ENCODE data around the gene TMEM183A. TPM values are rescaled to one million over a fixed set of nuclear protein-coding genes. Genes with fewer than 3 reads are reported as not detected.

TMEM183A gene
- total and polyA plus RNA-seq, 10 of the 15 experiments (the other 5 are each of a cell fraction or from before 2014, with no cell fraction given), result 12.3 to 103 (median 66.3) TPM

DNA sequence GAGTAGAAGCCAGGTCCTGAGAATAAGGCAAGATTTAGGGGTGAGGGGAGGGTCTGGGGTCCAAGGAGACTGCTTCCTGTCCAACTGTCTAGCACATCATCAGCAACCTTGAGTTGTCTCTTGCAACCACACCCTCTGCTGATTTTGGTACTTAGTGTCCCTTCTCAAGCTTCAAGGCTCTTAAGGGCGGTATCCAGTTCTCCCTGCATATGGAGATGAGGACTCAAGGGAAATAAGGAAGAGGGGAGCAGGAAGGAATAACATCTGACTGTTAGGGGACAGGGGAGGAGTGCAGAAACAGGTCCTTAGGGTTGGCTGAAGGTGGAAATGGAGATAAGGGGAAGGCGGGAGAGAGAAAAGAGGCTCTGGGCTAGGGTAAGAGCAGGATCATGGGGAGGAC is 66.3 kb downstream of the TMEM183A start:
- Histone ChIP-seq H4K20me1 (ENCODE audit: control insufficient read depth, insufficient read depth) (no peaks in the 10 kb centered on the region), H3K9ac (ENCODE audit: control insufficient read depth, insufficient read depth, low read length) (no peak overlapping the region), H3K27me3 (replicated peaks in 1 of 2; ENCODE audit: control insufficient read depth in 2 of 2, insufficient read depth in 2 of 2, low read length in 1 of 2) (peaks cover 3 to 10% of the 10 kb centered on the region in 2 experiments; a peak in 2 of 4 replicates), H3K27ac (ENCODE audit: control insufficient read depth, insufficient read depth) (no peak overlapping the region), H3K4me3 (no peak overlapping the region), H3K4me2 (ENCODE audit: control insufficient read depth, insufficient read depth) (no peak overlapping the region), H3K79me2 (ENCODE audit: control insufficient read depth, insufficient read depth, low read length) (no peaks in the 10 kb centered on the region), H3K36me3 (ENCODE audit: control insufficient read depth in 2 of 2, insufficient read depth in 2 of 2, low read length in 1 of 2) (no peaks in the 10 kb centered on the region), H3K4me1 (ENCODE audit: control insufficient read depth, insufficient read depth, low read length) (no peaks in the 10 kb centered on the region; the same call in 1 of the 2 replicates), H2AFZ (ENCODE audit: control insufficient read depth, low read depth, low read length) (no peak overlapping the region), H3K9me3 (replicated peaks; ENCODE audit: control insufficient read depth, insufficient read depth, low read length) (no peaks in the 10 kb centered on the region)
- RAD21 ChIA-PET (ENCODE audit: unreplicated experiment), result no interaction called here
- ATAC-seq (no peak), FAIRE-seq (no peak), DNase-seq (ENCODE audit: low read depth, low spot score) (no peak)
- TF ChIP-seq TBL1XR1 (IDR thresholded peaks at IDR 0.05; ENCODE audit: low read depth, low read length), result no peak
- intact Hi-C loops (cut with micrococcal nuclease; ENCODE audit: unreplicated experiment) (no loop called here), in situ Hi-C loops (cut with MboI) (no loop called here)
- SMC1A ChIA-PET (ENCODE audit: uncharacterized antibody, unreplicated experiment), result interaction anchor here (0.8 kb wide), 1 partner anchor 9 kb away, joined by 4 read pairs; no protein-coding TSS in a partner anchor
- CTCF ChIA-PET, result interaction anchor here (1.5 kb wide), 1 partner anchor 10 kb away, joined by 4 read pairs; no protein-coding TSS in a partner anchor
- POLR2A ChIA-PET, result interaction anchor here (1.1 kb wide), 1 partner anchor 25 kb away, joined by 5 read pairs; no protein-coding TSS in a partner anchor
- no TSS peak for BruUV-seq (replicated peaks)
- 19% methylated on average over 2 of the region's 2 CpGs for WGBS (ENCODE audit: insufficient coverage, insufficient replicate concordance, low lambda C conversion rate, missing lambda C conversion rate)

Other genes starting within 250 kb of the TMEM183A start
Only the 7 nearest of the 12 such genes appear.
- 8.5 and 8.7 TPM in 2 replicates for gene RABIF, start 118.2 kb upstream of the TMEM183A start, total RNA-seq (2014; rRNA removed)
- gene RABIF, start 118.2 kb upstream of the TMEM183A start, total RNA-seq (2014; rRNA removed; fragmentation: Illumina TruSeq; extraction: Trizol), result 6.2 and 6.7 TPM in 2 replicates
- 7.7 and 7.8 TPM in 2 replicates for gene RABIF, start 118.2 kb upstream of the TMEM183A start, total RNA-seq (2021)
- 9.8 and 12.3 TPM in 2 replicates for gene RABIF, start 118.2 kb upstream of the TMEM183A start, polyA plus RNA-seq (2011; rRNA removed)
- gene RABIF, start 118.2 kb upstream of the TMEM183A start, polyA plus RNA-seq (2014; fragmentation: Illumina TruSeq; extraction: Trizol), result 12.2 and 13.4 TPM in 2 replicates
- gene RABIF, start 118.2 kb upstream of the TMEM183A start, polyA plus RNA-seq (2014; fragmentation: Nextera tagmentation; extraction: Ambion mirVana), result 1 to 10 TPM; 4.7 to 6.3 TPM
- 8.7 and 9.1 TPM in 2 replicates for gene RABIF, start 118.2 kb upstream of the TMEM183A start, polyA plus RNA-seq (2014; rRNA removed)
- 10 to 100 TPM; 17.8 to 18.2 TPM for gene RABIF, start 118.2 kb upstream of the TMEM183A start, polyA plus RNA-seq (2016; fragmentation: Nextera tagmentation; extraction: Ambion mirVana)
- 27.5 and 33.3 TPM in 2 replicates for gene KLHL12, start 80.1 kb upstream of the TMEM183A start, total RNA-seq (2014; rRNA removed)
- gene KLHL12, start 80.1 kb upstream of the TMEM183A start, total RNA-seq (2014; rRNA removed; fragmentation: Illumina TruSeq; extraction: Trizol), result 28.0 and 30.1 TPM in 2 replicates
- gene KLHL12, start 80.1 kb upstream of the TMEM183A start, total RNA-seq (2021), result 28.4 and 28.5 TPM in 2 replicates
- 53.8 and 75.5 TPM in 2 replicates for gene KLHL12, start 80.1 kb upstream of the TMEM183A start, polyA plus RNA-seq (2011; rRNA removed)
- 32.1 and 38.4 TPM in 2 replicates for gene KLHL12, start 80.1 kb upstream of the TMEM183A start, polyA plus RNA-seq (2014; fragmentation: Illumina TruSeq; extraction: Trizol)
- gene KLHL12, start 80.1 kb upstream of the TMEM183A start, polyA plus RNA-seq (2014; fragmentation: Nextera tagmentation; extraction: Ambion mirVana), result 10 to 100 TPM; 16.0 to 17.8 TPM
- 24.6 and 30.5 TPM in 2 replicates for gene KLHL12, start 80.1 kb upstream of the TMEM183A start, polyA plus RNA-seq (2014; rRNA removed)
- 10 to 100 TPM; 36.6 to 37.6 TPM for gene KLHL12, start 80.1 kb upstream of the TMEM183A start, polyA plus RNA-seq (2016; fragmentation: Nextera tagmentation; extraction: Ambion mirVana)
- 73.1 and 81.9 TPM in 2 replicates for gene ADIPOR1, start 49.1 kb upstream of the TMEM183A start, total RNA-seq (2014; rRNA removed)
- gene ADIPOR1, start 49.1 kb upstream of the TMEM183A start, total RNA-seq (2014; rRNA removed; fragmentation: Illumina TruSeq; extraction: Trizol), result 58.1 and 59.6 TPM in 2 replicates
- gene ADIPOR1, start 49.1 kb upstream of the TMEM183A start, total RNA-seq (2021), result 53.2 and 56.1 TPM in 2 replicates
- gene ADIPOR1, start 49.1 kb upstream of the TMEM183A start, polyA plus RNA-seq (2011; rRNA removed), result 103 and 122 TPM in 2 replicates
- 81.5 and 101 TPM in 2 replicates for gene ADIPOR1, start 49.1 kb upstream of the TMEM183A start, polyA plus RNA-seq (2014; fragmentation: Illumina TruSeq; extraction: Trizol)
- 10 to 100 TPM; 18.4 to 25.1 TPM for gene ADIPOR1, start 49.1 kb upstream of the TMEM183A start, polyA plus RNA-seq (2014; fragmentation: Nextera tagmentation; extraction: Ambion mirVana)
- 57.7 and 62.1 TPM in 2 replicates for gene ADIPOR1, start 49.1 kb upstream of the TMEM183A start, polyA plus RNA-seq (2014; rRNA removed)
- gene ADIPOR1, start 49.1 kb upstream of the TMEM183A start, polyA plus RNA-seq (2016; fragmentation: Nextera tagmentation; extraction: Ambion mirVana), result 100 to 1,000 TPM; 117 to 120 TPM
- 22.3 and 22.4 TPM in 2 replicates for gene CYB5R1, start 40.1 kb upstream of the TMEM183A start, total RNA-seq (2014; rRNA removed)
- gene CYB5R1, start 40.1 kb upstream of the TMEM183A start, total RNA-seq (2014; rRNA removed; fragmentation: Illumina TruSeq; extraction: Trizol), result 12.1 and 12.6 TPM in 2 replicates
- 16.9 and 17.0 TPM in 2 replicates for gene CYB5R1, start 40.1 kb upstream of the TMEM183A start, total RNA-seq (2021)
- 12.7 TPM in 2 replicates for gene CYB5R1, start 40.1 kb upstream of the TMEM183A start, polyA plus RNA-seq (2011; rRNA removed)
- gene CYB5R1, start 40.1 kb upstream of the TMEM183A start, polyA plus RNA-seq (2014; fragmentation: Illumina TruSeq; extraction: Trizol), result 19.5 and 22.7 TPM in 2 replicates
- 1 to 10 TPM; 3.2 to 9.1 TPM for gene CYB5R1, start 40.1 kb upstream of the TMEM183A start, polyA plus RNA-seq (2014; fragmentation: Nextera tagmentation; extraction: Ambion mirVana)
- 18.2 and 18.8 TPM in 2 replicates for gene CYB5R1, start 40.1 kb upstream of the TMEM183A start, polyA plus RNA-seq (2014; rRNA removed)
- 10 to 100 TPM; 17.9 to 19.8 TPM for gene CYB5R1, start 40.1 kb upstream of the TMEM183A start, polyA plus RNA-seq (2016; fragmentation: Nextera tagmentation; extraction: Ambion mirVana)
- 0.54 and 0.79 TPM in 2 replicates for gene PPFIA4, start 19.1 kb downstream of the TMEM183A start, total RNA-seq (2014; rRNA removed)
- 0.18 and 0.22 TPM in 2 replicates for gene PPFIA4, start 19.1 kb downstream of the TMEM183A start, total RNA-seq (2014; rRNA removed; fragmentation: Illumina TruSeq; extraction: Trizol)
- 1.1 and 1.5 TPM in 2 replicates for gene PPFIA4, start 19.1 kb downstream of the TMEM183A start, total RNA-seq (2021)
- gene PPFIA4, start 19.1 kb downstream of the TMEM183A start, polyA plus RNA-seq (2011; rRNA removed), result 14.8 and 19.7 TPM in 2 replicates
- 0.34 and 1.1 TPM in 2 replicates for gene PPFIA4, start 19.1 kb downstream of the TMEM183A start, polyA plus RNA-seq (2014; fragmentation: Illumina TruSeq; extraction: Trizol)
- gene PPFIA4, start 19.1 kb downstream of the TMEM183A start, polyA plus RNA-seq (2014; fragmentation: Nextera tagmentation; extraction: Ambion mirVana), result under 1 TPM; 0.02 to 0.11 TPM
- gene PPFIA4, start 19.1 kb downstream of the TMEM183A start, polyA plus RNA-seq (2014; rRNA removed), result 0.74 and 0.88 TPM in 2 replicates
- under 1 TPM in 1 of 2 experiments, not detected in 1; 0.04 TPM for gene PPFIA4, start 19.1 kb downstream of the TMEM183A start, polyA plus RNA-seq (2016; fragmentation: Nextera tagmentation; extraction: Ambion mirVana)
- gene MYOG, start 78.6 kb downstream of the TMEM183A start, total RNA-seq (2014; rRNA removed), result not detected in 2 replicates
- not detected in 2 replicates for gene MYOG, start 78.6 kb downstream of the TMEM183A start, total RNA-seq (2014; rRNA removed; fragmentation: Illumina TruSeq; extraction: Trizol)
- gene MYOG, start 78.6 kb downstream of the TMEM183A start, total RNA-seq (2021), result not detected in 2 replicates
- gene MYOG, start 78.6 kb downstream of the TMEM183A start, polyA plus RNA-seq (2011; rRNA removed), result not detected in 2 replicates
- gene MYOG, start 78.6 kb downstream of the TMEM183A start, polyA plus RNA-seq (2014; fragmentation: Illumina TruSeq; extraction: Trizol), result not detected in 2 replicates
- not detected for gene MYOG, start 78.6 kb downstream of the TMEM183A start, polyA plus RNA-seq (2014; fragmentation: Nextera tagmentation; extraction: Ambion mirVana)
- 0.05 TPM in 1 of 2 replicates, not detected in the other for gene MYOG, start 78.6 kb downstream of the TMEM183A start, polyA plus RNA-seq (2014; rRNA removed)
- not detected for gene MYOG, start 78.6 kb downstream of the TMEM183A start, polyA plus RNA-seq (2016; fragmentation: Nextera tagmentation; extraction: Ambion mirVana)
- gene ADORA1, start 120.4 kb downstream of the TMEM183A start, total RNA-seq (2014; rRNA removed), result not detected in 2 replicates
- gene ADORA1, start 120.4 kb downstream of the TMEM183A start, total RNA-seq (2014; rRNA removed; fragmentation: Illumina TruSeq; extraction: Trizol), result not detected in 2 replicates
- gene ADORA1, start 120.4 kb downstream of the TMEM183A start, total RNA-seq (2021), result not detected in 2 replicates
- not detected in 2 replicates for gene ADORA1, start 120.4 kb downstream of the TMEM183A start, polyA plus RNA-seq (2011; rRNA removed)
- not detected in 2 replicates for gene ADORA1, start 120.4 kb downstream of the TMEM183A start, polyA plus RNA-seq (2014; fragmentation: Illumina TruSeq; extraction: Trizol)
- gene ADORA1, start 120.4 kb downstream of the TMEM183A start, polyA plus RNA-seq (2014; fragmentation: Nextera tagmentation; extraction: Ambion mirVana), result not detected
- not detected in 2 replicates for gene ADORA1, start 120.4 kb downstream of the TMEM183A start, polyA plus RNA-seq (2014; rRNA removed)
- gene ADORA1, start 120.4 kb downstream of the TMEM183A start, polyA plus RNA-seq (2016; fragmentation: Nextera tagmentation; extraction: Ambion mirVana), result not detected

Measured in GM12878 (cell line).